HG03460 (cell line): ENCODE results near the gene TNFRSF25.

Experiments used
- ATAC-seq: cut with Tn5 transposase; IDR thresholded peaks from one replicate; pipeline ENCODE4 v1.9.1; 2021; ENCODE audit not compliant: unreplicated experiment

Gene TNFRSF25

DNA sequence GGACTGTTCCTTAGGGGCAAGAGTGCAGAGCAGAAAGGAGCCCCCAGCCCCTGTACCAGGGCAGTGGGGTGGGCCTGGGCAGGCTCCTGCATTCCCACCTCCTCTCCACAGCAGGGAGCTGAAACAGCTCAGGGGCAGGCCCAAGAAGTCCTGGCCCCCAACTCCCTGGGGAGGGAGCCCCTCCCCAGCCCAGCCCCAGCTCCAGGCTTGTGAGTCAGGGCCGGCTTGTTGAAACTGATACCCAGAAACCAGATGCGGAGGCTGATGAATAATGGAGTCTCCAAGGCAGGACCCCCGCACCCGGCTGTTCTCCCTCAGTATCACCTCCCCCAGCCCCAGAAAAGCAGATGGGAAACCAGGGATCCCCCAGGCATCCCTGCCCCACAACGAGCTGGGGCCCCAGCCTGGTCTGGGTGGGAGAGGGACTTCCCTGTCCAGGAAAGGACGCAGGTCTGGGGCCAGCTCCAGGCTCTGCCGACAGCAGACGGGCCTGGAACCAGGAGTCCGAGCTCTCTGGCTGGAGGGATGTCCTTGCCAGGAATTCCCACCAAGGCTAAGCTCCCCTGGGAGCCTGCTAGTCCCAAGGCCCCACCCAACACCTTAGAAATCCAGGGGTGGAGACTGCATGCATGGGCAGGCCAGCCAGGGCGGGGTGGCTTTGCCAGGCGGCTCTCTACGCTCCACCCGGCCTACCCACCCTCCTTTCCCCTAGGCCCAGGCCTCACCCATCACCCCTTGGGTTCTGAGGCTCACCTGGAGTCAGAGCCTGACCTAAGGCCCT lies 22.8 kb upstream of the TNFRSF25 start:
- no peak for ATAC-seq

DNA sequence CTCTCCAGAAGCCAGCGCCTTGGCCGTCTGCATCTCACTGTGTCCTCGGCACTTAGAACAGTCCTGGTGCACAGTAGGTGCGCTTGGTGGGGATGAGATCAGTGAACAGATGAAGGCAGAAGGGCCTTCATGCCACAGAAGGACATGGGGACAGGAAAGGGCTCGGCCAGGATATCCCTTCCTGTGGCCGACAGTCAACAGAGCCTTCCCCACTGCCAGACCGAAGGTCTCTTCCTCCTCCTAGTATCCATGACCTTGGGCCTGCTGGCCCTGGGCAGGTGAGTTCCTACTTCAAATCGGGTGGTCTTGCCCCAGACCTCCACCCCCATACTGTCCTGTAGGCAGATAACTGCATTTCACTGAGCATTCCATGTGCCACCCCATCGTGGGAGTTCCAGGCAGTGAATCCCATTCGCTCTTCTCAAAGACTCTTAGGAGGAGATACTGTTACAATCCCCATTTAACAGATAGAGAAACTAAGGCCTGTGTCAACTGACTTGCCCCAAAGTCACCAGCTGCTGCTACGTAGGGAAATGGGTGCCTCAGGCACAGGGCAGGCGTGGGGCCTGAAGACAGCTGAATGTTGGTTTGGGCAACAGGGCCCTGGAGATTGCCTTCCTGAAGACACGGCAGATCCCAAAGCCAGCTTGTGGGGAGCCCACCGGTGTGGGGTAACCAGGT lies 22.0 kb upstream of the TNFRSF25 start:
- no peak for ATAC-seq

DNA sequence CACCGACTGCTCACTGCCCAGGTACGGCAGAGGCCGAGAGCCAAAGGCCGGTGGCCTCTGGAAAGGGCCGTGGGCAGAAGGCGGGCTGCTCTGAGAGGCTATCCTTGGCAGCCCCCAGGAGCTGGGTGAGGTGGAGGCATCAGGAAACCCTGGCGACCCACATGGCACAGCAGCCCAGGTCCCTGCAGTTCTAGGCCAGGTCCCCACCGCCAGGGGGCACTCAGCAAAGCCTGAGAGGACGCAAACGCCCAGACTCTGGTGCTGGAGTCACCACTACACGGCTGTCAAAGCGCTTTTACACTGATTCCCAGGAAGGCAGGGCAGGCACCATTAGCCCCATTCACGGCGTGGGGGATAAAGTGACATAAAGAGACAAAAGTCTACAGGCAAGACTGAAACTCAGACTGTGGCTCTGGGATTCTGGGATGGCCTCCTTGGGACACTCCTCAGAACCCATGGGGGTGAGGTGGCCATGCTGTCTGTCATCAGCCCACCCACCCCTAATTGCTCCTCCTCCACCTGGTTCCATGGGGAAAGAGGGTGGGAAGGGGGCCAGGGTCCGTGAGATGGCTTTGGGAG lies 20.5 kb upstream of the TNFRSF25 start:
- ATAC-seq, result no peak

DNA sequence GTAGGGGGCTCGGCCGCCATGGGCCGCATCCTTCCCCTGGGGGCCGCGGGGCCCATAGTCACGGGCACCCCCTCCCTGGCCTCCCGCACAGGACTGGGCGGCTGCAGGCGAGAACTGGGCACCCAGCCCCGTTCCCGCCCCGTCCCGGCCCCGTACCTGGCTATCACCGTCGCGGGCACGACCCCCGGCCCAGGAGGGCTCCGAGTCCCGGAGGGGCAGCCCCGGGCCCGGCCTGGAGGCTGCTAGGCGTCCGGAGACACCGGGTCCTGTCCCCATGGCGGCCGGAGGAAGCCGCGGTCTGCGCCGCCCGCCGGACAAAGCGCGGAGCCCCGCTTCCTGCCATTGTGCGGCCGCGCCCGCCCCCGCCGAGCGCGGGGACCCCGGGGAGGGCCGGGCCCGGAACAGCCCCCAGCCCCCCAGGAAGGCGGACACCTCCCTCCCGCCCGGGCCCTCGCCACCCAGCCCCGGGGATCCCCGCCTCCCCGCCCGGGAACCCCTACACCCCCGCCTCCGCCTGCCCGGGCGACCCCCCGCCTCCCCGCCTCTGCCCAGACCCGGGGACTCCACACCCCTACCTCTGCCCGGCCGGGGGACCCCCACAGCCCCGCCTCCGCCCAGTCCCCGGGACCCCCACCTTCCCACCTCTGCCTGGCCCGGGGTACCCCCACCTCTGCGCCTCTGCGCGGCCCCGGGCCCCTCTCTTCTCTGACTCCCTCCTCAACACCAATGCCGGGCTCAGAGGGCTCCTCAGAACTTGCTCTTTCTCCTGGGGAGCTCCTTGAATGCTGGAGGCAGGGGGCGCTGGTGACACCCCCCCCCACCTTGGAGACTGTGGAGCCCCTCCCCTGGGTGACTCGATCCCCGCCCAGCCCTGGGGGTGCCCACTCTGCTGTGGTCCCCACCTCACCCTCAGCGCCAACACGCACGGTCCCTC lies 19.5 kb upstream of the TNFRSF25 start:
- ATAC-seq, result no peak

DNA sequence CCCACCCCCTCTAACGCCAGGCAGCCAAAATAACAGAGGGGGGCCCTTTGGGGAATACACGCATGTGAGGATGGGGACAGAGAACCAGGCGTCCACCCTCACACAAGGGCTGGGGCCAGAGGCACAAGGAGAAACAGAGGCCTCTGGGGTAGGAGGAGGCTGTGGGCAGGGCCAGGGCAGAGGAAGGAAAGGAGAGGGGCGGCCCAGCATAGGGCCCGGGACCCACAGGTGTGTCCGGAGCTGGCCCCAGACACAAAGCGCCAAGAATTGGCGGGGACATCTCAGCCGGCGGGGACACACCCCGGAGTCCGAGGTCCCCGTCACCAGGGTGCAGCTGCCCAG lies 18.8 kb upstream of the TNFRSF25 start:
- ATAC-seq, result no peak

DNA sequence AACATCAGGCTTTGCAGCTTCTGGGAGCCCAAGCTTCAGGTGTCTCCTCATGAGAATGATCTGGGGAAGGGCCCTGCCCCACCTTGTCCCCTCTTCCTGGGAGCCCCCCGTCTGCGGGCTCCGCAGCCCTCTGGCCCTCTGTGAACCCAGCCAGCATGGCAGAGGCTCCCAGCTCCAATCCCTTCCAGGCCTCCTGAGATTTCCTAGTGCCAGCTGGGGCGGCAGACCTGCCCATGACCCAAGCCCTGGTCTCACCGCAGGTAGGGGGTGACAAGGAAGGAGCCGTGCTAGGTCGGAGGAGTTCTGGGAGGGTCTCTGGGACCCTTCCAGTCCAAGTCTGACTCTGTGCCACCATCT lies 17.8 kb upstream of the TNFRSF25 start:
- ATAC-seq, result no peak

DNA sequence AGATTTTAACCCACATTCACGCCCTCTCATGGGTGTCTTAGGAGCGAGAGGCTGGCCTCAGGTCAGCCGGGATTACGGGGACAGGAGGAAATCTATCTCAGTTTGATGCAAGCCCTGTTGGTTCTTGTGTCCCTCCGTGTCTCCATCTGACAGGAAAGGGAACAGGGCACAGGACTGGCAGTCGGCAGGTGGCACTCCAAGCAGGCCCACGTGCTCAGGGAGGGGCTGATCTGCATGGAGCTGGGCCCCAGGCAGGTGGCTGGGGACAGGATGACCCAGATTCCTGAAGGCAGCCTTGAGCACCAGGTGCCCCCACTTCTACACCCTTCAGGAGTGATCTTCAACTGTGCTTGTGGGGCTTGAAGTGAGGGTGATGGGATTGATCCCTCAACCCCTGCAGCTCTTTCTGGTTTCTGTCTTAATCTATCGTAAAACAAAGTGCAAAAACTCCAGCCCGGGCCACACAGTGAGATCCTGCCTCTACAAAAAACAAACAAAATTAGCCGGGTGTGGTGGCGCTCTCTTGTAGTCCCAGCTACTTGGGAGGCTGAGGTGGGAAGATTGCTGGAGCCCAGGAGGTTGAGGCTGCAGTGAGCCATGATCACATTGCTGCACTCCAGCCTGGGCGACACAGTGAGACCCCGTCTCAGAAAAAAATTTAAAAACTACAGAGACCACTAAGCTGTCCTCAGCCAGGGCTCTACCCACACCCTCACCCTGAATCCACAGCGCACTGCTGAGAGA lies 17.2 kb upstream of the TNFRSF25 start:
- ATAC-seq, result no peak

DNA sequence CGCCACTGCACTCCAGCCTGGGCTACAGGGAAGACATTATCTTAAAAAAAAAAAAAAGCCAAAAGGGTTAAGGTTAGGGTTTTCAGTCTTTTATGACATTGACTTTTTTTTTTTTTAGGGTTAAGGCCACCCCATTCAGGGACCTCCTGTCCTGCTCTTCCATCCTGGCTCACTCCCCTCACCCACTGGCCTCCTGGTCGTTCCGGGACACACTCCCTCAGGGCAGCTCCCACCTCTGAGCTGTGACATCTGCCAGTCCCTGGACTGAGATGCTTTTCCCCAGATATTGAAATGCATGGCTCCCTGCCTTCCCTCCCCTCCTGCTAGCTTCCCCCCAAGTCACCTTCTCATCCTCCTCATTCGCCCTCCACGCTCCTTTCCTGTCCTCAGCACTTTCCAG lies 15.8 kb upstream of the TNFRSF25 start:
- no peak for ATAC-seq

DNA sequence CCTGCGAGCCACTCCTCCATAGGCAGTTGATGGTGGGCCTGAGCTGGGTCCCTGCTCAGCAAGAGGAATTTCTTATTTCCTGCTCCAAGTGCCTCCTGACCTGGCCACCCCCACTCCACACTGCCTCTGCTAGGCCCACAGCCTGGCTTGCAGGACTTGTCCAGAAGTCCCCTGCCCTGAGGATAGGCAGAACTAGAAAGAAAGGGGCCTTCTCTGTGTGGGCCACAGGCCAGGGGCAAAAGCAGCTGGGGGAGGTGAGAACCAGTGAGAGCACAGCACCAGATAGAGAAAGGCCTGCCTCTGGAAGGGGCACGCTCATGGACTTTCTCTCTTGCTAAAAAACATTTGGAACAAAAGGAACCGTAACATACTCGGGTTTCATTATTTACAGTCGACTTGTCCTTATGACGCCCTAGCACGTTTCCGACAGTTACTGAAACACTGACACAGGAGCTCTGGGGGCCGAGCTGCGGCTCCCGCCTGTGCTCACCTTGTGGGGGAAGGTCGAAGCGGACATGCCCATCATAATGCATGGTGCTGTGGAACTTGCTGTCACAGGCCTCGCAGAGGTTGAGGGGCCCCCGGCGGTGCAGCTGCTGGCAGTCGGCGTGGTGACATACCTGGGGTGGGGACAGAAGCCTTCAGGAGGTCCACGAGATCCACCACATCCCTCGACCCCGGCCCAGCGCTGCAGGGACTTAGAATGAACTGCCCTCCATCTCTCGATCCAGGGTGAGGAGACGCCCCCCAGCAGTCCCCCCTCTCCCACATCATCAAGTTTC lies 11.3 kb upstream of the TNFRSF25 start:
- no peak for ATAC-seq

DNA sequence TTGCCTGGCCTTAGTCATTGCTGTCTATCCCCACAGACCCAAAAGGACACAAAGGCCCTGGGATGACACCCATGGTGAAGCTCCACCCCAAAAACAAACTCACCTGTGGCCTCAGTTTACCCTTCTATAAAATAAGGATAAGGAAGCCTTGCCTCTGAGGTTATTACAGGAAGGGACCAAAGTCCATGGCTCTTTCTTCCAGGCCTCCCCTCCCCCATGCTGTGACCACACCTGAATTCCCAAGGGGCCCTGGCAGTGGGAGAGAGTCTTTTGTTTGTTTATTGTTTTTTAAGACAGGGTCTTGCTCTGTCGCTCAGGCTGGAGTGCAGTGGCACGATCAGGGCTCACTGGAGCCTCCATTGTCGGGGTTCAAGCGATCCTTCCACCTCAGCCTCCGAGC lies 10.5 kb upstream of the TNFRSF25 start:
- ATAC-seq, result no peak

DNA sequence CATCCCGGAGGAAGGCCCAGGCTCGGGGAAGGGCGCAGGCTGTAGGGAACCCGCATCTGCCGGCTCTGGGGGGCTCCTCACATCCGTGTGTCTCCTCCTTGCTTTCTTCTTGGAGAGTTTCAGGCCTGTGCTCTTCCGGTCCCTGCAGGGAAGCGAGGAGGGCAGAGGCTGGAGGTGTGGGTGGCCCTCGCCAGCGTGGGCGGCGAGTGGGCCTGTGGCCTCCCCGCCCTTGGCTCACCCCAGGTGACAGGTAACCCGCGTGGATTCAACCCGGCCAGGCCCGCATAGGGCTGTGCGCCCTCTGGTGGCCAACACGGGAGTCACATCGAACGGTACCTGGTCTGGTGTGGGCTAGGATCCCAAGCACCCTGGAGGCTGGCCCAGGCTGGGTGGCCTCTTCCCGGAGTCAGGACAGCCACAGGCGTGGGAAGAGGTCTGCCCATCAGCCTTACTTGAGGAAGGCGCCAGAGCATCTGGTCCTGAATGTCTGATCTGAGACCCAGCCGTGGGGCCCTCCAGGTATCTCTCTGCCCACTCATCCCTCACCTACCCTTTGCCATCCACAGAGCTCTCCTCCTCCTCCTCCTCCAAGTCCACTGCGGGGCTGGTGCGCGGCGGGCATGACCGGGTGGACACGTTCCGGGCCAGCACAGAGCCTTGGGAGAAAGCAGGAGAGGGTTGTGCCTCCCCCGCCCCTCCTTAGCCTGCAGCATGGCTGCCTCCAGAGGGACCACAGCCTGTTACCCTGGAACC lies 9.6 kb upstream of the TNFRSF25 start:
- no peak for ATAC-seq

DNA sequence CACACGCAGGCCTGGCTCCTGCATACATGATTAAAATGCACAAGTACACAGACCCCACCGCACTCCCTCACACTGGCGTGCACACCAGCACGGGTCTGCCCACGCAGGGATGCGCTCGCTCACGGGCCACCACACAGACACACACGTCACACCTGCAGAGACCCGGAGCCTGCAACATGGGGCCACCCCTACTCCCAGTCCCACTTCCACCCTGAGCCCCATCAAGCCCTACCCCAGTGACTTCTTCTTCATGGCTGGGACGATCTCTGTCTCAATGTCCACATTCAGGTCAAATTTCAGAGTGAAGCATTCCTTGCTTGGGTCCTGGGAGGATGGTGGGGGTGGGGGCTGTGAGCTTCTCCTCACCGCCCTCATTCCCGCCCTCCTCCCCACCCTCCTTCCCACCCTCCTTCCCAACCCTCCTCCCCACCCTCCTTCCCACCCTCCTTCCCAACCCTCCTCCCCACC lies 8.9 kb upstream of the TNFRSF25 start:
- no peak for ATAC-seq

DNA sequence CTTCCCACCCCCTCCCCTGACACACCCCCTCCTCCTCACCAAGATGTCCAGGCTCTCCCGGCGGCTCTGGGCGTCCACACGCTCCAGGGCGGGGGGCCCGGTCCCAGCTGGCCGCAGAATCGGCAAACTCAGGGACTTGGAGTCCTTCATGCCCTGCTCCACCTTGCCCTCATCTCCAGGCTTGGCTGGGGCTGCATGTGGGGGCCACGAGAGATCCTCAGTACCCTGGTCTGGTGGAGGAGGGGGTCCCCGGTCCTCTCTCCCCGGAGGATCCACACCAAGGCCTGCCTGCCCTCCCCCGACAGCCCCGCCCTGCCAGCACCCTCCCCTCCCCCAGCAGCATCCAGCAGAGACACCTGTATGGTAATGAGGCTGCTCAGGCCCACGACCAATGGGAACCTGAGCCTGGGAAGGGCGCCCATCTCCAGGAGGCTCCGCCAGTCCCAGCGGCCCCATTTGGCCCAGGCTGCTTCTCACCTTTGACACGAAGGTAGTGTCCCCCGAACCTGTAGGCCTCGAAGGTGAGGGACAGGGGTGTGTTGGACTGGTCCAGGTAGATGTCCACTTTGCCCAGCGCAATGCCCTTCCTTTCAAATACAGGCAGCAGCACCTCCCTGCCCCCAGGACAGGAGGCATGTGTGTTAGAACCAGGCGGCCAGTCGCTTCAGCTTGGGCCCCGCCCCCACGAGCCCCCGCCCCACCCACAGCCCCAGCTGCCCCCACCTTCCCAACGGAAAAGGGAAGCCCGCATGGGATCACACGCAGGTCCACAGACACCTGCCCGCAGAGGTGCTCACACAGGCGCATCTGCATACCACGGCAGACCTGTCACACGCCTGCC lies 8.2 kb upstream of the TNFRSF25 start:
- no peak for ATAC-seq

DNA sequence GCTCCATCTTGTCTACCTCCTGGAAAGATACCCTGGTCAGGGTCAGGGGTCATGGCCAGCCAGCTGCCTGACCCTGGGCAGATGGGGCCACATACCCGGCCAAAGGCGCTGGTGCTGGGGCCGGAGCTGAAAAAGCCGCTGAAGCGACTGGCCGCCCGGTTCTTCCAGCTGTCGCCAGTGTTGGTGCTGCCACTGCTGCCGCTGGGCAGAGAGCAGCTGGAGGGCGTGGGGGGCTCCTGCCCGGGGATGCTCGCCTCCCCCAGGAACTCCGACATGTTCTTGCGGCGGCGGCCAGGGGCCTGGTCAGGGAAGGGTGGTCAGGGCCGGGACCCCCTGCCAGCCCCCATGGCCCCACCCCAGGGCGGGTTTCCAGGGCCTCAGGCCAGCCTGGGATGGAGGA lies 7.2 kb upstream of the TNFRSF25 start:
- ATAC-seq, result no peak

DNA sequence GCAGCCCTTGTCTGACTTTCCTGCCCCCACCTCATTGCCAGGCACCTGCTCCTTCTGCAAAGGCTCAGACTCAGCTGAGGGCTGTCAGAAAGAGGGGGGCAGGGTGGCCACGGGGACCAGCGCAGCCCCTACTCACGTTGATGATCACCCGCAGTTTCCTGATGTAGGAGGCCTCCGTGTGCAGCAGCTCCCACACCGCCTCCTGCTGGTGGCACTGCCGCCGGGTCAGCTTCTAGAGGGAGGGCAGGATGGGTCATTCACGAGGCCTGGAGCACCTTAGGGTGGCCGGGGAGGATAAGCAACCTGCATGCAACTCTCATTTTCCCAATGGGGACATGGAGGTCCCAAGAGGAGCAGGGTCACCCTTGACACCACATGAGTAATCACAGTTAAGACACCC lies 6.4 kb upstream of the TNFRSF25 start:
- no peak for ATAC-seq

DNA sequence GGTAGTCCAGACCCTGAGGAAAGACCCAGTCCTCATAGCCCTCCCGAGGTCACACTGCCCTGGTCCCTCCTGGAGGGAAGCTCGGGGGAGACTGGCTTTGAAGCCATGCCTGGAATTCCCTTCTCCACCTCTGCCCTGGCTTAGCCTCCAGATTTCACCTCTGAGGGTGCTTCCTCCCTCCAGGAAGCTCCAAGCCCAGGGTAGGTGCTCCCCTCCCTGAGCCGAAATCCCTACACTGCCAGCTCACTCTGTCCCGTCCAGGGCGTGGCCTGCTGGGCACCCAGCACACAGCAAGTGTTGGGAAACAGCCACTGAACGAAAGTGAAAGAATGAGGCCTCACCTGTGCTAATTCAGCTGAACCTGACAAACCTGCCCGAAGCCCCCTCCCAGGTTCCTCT lies 6.0 kb upstream of the TNFRSF25 start:
- no peak for ATAC-seq

DNA sequence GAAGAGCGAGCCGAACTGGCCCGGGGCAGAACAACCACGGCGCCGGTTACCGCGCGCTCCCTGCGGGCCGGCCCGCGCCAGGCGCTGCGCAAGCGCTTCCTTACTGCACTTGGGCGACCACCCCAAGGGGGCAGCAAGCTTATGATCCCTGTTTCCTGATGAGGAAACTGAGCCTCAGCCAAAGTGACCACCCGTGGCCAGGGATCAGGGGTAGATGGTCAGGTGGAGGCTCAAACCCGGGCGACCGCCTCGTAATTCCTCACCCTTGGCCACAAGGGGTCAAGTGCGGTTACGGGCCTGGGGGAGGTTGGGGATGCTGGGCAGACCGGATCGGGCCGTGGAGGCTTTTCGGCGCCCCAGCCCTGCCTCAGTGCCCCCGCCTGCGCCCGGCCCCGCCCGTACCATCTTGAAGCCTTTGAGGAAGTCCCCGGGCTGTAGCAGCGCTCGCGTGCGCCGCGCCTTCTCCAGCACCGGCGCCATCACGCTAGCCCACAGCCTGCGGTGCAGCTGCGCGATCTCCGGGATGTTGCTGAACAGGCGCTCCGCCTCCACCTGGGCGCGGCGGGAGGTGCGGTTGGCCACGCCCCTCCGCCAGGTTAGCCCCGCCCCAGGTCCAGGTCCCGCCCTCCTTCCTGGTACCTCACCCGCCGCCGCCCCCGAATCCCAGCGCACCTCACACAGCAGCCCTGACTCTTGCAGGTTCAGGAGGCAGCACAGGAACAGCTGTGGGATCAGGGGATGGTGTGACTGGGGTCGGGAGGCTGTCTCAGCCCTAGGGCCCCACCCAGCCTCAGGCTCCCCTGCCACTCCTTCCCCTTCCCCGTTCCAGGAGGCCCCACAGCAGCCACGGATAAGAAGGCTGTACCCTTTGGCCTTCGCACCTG lies 5.4 kb upstream of the TNFRSF25 start:
- ATAC-seq, result no peak
